Measurements from ENCODE around the gene FDXR. TPM values are rescaled to one million over a fixed set of nuclear protein-coding genes. Genes with fewer than 3 reads are reported as not detected.
A peak's percentile ranks its signal among the peaks of the same experiment; 100 is the strongest.

The FDXR gene
- total RNA-seq, 1 donor from 2014 or later = 12.9 TPM

GRCh38 chr17:74814453-74814852, 58.3 kb downstream of the FDXR start:
- peak in 1 of 2 donors; percentile 25 for DNase-seq (ENCODE audit: low read depth in 2 of 2)

Other genes starting within 250 kb of the FDXR start
- not detected in 2 replicates for gene CD300E, start 249.3 kb downstream of the FDXR start, total RNA-seq
- gene CD300LF, start 160.1 kb downstream of the FDXR start, total RNA-seq = not detected in 2 replicates
- 0.20 and 0.22 TPM in 2 replicates for gene RAB37, start 135.7 kb downstream of the FDXR start, total RNA-seq
- gene NHERF1, start 124.4 kb downstream of the FDXR start, total RNA-seq = 4.4 and 4.6 TPM in 2 replicates
- gene NAT9, start 96.6 kb downstream of the FDXR start, total RNA-seq = 15.5 and 20.0 TPM in 2 replicates
- gene GRIN2C, start 13.1 kb downstream of the FDXR start, total RNA-seq = under 0.01 TPM in 2 replicates
- not detected in 2 replicates for gene FADS6, start 20.6 kb upstream of the FDXR start, total RNA-seq
- gene USH1G, start 50.3 kb upstream of the FDXR start, total RNA-seq = not detected in 2 replicates
- not detected in 2 replicates for gene OTOP2, start 51.3 kb upstream of the FDXR start, total RNA-seq
- gene OTOP3, start 62.9 kb upstream of the FDXR start, total RNA-seq = not detected in 2 replicates
- gene HID1, start 99.8 kb upstream of the FDXR start, total RNA-seq = 21.4 and 44.8 TPM in 2 replicates
- 5.0 and 5.7 TPM in 2 replicates for gene CDR2L, start 114.6 kb upstream of the FDXR start, total RNA-seq
- gene MRPL58, start 139.7 kb upstream of the FDXR start, total RNA-seq = 17.9 and 19.4 TPM in 2 replicates
- 156 and 219 TPM in 2 replicates for gene ATP5PD, start 174.0 kb upstream of the FDXR start, total RNA-seq
- 9.2 and 11.9 TPM in 2 replicates for gene KCTD2, start 174.2 kb upstream of the FDXR start, total RNA-seq
- gene SLC16A5, start 215.0 kb upstream of the FDXR start, total RNA-seq = 2.0 and 3.9 TPM in 2 replicates
- 2.4 and 2.8 TPM in 2 replicates for gene ARMC7, start 237.0 kb upstream of the FDXR start, total RNA-seq

Data from lung microvascular endothelial cell (primary cell).